NCI-H2227 (cell line): Measurements from ENCODE around the gene HSPA14.
"Not testable (repeated sequence)": the region's sequence is repeated elsewhere in the genome, so short reads cannot be mapped to it uniquely, and the experiment has no call there.

Experiments used
- DNase-seq: peaks from one replicate; lab custom pipeline; 2025; ENCODE audit not compliant: unreplicated experiment; lab: John Stamatoyannopoulos, UW

HSPA14 gene

GRCh38 chr10:14837003-14837756 is 926 bp upstream of the HSPA14 start:
- DNase-seq, result peak; percentile 48

DNA sequence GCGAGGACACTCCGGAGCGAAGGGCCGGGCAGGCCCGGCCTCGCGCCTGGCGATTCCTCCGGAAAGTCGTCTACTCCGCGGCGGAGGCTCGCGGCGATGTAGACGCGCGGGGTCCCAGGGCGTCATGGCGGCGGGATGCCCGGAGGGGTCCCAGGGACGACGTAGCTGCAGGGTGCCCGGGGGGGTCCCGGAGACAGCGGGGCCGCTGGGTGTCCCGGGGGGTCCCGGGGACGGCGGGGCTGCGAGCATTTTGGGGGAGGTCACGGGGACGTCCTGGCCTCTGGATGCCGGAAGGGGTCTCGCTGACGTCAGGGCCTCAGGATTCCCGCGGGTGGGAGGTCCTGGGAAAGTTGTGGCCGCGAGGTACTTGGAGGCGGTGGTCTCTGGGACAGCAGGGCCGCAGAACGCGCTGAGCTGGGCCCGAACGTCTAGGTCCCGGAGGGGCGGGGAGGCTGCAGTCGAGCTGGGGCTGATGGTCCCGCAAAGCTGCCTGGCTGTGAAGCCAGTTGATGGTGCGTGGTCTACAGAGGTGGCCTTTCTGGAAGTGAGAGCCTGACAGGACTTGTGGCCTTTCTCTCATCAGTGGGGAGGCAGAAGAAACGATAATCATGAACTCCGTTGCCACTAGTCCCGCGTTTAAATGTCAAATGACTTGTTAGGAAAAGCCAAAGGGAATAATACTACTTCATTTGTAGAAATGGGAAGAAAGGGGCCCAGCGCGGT is 637 bp downstream of the HSPA14 start:
- peak; percentile 28 for DNase-seq

- DNase-seq, result no peak
These were observed 1.2 kb downstream of the HSPA14 start for GRCh38 chr10:14839305-14839695.

GRCh38 chr10:14840178-14840577 is 2.1 kb downstream of the HSPA14 start:
- no peak for DNase-seq

DNA sequence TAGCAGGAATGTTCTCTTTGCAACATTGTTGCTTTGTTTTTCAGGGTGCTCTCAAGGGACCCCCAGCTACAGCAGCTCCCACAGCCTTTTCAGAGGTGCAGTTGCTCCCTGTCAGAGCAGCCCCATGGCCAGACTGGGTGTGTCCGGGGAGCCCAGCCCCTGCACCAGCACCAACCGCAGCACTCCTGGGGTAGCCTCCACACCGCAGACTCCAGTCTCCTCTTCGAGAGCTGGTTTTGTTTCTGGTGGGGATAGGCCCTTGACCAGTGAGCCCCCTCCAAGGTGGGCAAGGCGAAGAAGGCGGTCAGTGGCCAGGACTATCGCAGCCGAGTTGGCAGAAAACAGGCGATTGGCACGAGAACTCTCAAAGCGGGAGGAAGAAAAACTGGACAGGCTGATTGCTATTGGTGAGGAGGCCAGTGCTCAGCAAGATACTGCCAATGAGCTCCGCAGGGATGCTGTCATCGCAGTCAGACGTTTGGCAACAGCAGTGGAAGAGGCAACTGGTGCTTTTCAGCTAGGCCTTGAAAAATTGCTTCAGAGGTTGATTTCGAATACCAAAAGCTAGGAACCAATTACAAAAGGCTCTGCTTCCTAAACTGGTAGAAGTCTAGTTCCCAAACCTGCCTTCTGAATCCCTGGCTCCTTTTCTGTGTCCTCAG is 5.4 kb downstream of the HSPA14 start:
- DNase-seq, result no peak

DNA sequence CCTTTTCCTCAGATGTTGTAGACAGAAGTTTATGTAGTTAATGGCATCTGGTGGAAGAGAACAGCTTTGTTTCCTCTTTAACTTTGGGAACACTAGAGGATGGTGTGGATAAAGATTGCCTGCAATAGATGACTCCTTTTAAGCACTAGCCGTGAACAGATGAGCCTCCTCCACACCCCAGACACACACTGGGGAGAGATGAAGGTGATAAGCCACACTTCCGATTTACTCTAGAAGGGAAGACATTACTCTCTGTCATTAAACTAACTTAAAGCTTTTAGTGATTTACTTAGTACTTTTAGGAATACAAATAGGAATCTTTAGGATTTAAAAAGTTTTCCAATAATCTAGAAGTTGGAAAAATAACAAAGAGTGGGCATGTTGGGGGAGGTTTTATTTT is 6.8 kb downstream of the HSPA14 start:
- no peak for DNase-seq

GRCh38 chr10:14852236-14852635 is 14.1 kb downstream of the HSPA14 start:
- no peak for DNase-seq

DNA sequence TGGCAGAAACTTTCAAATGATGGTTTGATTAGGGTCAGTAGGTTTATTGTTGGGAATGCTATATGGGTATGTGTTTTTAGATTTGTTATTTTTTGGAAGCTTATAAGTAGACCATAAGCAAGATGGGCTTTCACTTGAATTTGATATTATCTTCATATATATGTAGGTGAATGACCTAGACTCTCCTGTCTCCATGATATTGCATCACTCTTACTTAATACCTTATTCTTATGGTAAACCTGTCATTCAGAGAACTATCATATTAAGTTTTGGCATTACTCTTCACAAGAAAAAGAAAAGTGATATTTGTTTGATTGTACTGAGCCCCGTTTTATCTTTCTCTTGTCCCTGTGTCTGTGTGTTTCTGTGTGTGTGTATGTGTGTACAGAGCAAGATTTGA is 17.3 kb downstream of the HSPA14 start:
- DNase-seq, result no peak

DNA sequence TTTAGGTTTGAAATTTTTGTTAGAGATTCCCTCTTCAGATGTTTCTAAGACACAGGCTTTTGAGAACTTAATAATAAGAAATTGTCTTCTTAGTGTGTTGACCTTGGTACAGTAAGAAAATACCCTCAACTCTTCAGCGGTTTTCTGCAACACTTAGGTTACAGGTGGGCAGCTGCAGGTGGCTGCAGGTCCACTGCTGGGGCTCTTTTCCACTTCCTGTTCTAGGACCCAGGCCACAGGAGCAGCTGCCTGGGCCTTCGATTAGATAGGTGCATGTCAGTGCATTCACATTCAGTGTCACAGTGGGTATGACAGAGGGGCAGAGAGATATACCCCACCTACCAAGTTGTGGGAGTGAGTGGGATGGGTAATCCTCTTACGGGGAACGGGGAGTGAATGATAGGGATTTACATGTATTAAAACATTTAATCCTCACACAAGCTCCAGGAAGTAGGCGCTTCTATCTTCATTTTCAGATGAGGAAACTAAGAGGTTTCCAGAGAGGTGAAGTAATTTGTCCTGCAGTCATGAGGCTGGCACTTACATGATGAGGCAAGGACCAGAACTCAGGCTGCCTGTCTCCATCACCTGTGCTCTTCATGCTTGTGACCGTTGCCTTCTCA is 20.3 kb downstream of the HSPA14 start:
- no peak for DNase-seq

GRCh38 chr10:14859043-14859442 is 20.9 kb downstream of the HSPA14 start:
- no peak for DNase-seq

DNA sequence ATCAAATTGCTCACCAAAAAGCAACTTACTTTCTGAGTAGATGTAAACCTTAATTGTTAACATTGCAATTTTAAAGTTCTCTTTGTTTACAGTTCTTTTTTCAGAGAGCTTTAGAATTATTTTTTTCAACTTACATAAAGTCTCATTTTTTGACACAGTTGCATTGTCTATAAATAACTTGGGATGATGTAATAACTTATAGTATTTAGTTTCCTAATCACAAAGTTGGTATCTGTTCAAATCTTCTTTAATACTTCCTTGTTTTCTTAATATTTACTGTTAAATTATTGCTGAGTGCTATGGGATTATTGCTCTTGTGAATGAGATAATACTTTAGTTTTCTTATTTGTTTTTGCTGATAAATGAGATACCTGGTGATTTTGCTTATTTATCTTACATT is 21.7 kb downstream of the HSPA14 start:
- no peak for DNase-seq

- DNase-seq, result no peak
These were observed 22.7 kb downstream of the HSPA14 start for GRCh38 chr10:14860791-14861190.

DNA sequence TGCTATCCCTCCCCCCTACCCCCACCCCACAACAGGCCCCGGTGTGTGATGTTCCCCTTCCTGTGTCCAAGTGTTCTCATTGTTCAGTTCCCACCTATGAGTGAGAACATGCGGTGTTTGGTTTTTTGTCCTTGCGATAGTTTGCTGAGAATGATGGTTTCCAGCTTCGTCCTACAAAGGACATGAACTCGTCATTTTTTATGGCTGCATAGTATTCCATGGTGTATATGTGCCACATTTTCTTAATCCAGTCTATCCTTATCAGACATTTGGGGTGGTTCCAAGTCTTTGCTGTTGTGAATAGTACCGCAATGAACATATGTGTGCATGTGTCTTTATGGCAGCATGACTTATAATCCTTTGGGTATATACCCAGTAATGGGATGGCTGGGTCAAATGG is 26.4 kb downstream of the HSPA14 start:
- DNase-seq, result not testable (repeated sequence)

DNA sequence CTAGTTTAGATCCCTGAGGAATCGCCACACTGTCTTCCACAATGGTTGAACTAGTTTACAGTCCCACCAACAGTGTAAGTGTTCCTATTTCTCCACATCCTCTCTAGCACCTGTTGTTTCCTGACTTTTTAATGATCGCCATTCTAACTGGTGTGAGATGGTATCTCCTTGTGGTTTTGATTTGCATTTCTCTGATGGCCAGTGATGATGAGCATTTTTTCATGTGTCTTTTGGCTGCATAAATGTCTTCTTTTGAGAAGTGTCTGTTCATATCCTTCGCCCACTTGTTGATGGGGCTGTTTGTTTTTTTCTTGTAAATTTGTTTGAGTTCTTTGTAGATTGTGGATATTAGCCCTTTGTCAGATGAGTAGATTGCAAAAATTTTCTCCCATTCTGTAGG is 26.8 kb downstream of the HSPA14 start:
- not testable (repeated sequence) for DNase-seq

- no peak for DNase-seq
These were observed 35.1 kb downstream of the HSPA14 start for GRCh38 chr10:14873090-14873760.

DNA sequence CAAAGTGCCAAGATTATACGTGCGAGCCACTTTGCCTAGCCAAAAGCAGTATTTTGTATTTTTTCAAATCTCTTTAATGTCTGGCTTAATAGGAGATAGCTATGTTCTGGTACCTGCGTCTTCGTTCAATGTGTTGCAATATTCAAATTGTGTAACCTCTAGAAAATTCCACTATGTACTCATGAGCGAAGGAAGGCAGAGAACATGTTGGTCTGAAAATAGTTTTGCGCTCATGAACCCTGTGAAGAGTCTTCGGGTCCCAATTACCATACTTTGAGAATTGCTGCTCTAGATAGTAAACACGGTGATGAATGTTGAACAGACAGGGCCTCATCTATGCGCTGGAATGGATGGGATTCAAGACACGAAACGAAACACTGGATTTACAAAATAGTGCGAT is 37.8 kb downstream of the HSPA14 start:
- DNase-seq, result no peak

GRCh38 chr10:14876764-14877163 is 38.7 kb downstream of the HSPA14 start:
- DNase-seq, result no peak

GRCh38 chr10:14878266-14879123 is 40.4 kb downstream of the HSPA14 start, which contains the start of gene SUV39H2:
SUV39H2 (plus strand) TSS chr10:14878866; CDS start chr10:14878889, 23 bp downstream.
- peak; percentile 95 for DNase-seq

DNA sequence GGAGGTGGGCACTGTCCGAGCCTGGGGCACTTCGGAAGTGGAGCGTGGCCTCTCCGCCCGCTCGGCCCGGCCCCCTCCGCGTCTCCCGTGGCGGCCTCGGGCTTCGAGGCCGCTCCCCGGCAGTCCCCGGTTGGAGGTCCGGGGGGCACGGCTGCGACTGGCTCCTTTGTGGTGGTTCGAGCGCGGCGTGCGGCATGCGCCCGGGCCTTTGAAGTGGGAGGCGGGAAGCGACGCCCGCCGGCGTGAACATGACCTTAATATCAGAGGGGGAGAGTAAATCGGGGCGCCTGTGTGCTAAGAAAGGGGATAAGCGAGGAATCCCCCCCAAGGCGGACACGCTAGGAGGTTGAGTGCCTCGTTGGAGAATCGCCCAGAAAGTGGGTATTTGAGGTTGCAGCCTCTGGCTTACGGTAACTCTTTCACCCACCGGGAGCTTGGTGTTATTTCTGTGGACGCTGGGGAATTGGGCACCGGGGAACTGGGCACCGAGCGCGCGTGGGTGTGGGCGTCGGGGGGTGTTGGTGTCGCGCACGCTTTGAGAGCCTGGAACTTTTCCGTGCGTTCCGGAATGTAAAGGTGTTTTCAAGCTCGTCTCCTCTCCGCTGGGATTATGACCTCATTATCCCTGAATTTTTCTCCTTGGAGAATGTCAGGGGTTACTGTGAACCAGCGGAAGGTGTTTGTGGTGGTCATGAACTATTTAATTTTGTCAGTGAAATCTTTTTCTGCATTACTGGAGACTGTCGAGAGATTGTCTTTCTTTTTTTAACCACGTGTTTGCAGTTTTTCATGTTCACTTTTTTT is 41.2 kb downstream of the HSPA14 start:
- peak; percentile 45 for DNase-seq
